OCI-LY7 (cell line): ENCODE measurements around the gene FN3KRP. TPM values are rescaled to one million over a fixed set of nuclear protein-coding genes. Genes with fewer than 3 reads are reported as not detected.

Experiments
- BruUV-seq: library from RNA; stranded (reverse); fragments of 400-500 nt; replicated peaks from 2 replicates; lab custom pipeline; 2021; lab: Mats Ljungman, UMichigan
- CTCF ChIA-PET: fragments of 300-600 bp; sonication (Branson Sonifier 250); formaldehyde crosslinking; loops from one replicate; lab custom pipeline; 2022; ENCODE audit warnings: antibody characterized with exemption; ENCODE audit not compliant: unreplicated experiment; lab: Charles Lee
- POLR2A ChIA-PET: fragments of 300-600 bp; sonication (Branson Sonifier 250); formaldehyde crosslinking; loops from one replicate; lab custom pipeline; 2022; ENCODE audit warnings: antibody characterized with exemption; lab: Charles Lee
- DNase-seq: peaks from one replicate; pipeline ENCODE4 v3.0.0-alpha.2; 2015; ENCODE audit warnings: low spot score
- H2AFZ ChIP-seq: fragments of 200-600 bp; sonication (generic), shearing (Covaris generic); 2 replicates; pipeline ENCODE4 v1.6.1; 2014; ENCODE audit warnings: mild to moderate bottlenecking, antibody characterized with exemption, low read length, moderate library complexity
- H3K27ac ChIP-seq: fragments of 200-600 bp; sonication (generic); 2 replicates; pipeline ENCODE4 v1.5.1; 2014; ENCODE audit warnings: mixed run types, low read depth, mild to moderate bottlenecking, moderate library complexity, low read length, inconsistent platforms; ENCODE audit not compliant: poor library complexity, severe bottlenecking
- H3K36me3 ChIP-seq: fragments of 200-600 bp; sonication (generic); 2 replicates; pipeline ENCODE4 v1.6.1; 2014; ENCODE audit warnings: mild to moderate bottlenecking, antibody characterized with exemption, low read length, moderate library complexity, mixed read lengths; ENCODE audit not compliant: insufficient read depth
- H3K4me1 ChIP-seq: fragments of 200-600 bp; sonication (generic); 2 replicates; pipeline ENCODE4 v1.5.1; 2014; ENCODE audit warnings: mild to moderate bottlenecking, low read length; ENCODE audit not compliant: insufficient read depth, poor library complexity, severe bottlenecking
- H3K4me2 ChIP-seq: fragments of 200-600 bp; sonication (generic); 2 replicates; pipeline ENCODE4 v1.6.1; 2014; ENCODE audit warnings: mild to moderate bottlenecking, low read length
- H3K4me3 ChIP-seq: fragments of 200-600 bp; sonication (generic); 2 replicates; pipeline ENCODE4 v1.5.1; 2014; ENCODE audit warnings: mild to moderate bottlenecking, low read depth, low read length; ENCODE audit not compliant: poor library complexity, severe bottlenecking
- H3K79me2 ChIP-seq: fragments of 200-600 bp; sonication (generic); 2 replicates; pipeline ENCODE4 v1.6.1; 2016; ENCODE audit warnings: low read depth, mild to moderate bottlenecking, low read length, moderate library complexity, mixed read lengths; ENCODE audit not compliant: insufficient read depth
- H3K9me2 ChIP-seq: fragments of 200-600 bp; sonication (generic); 2 replicates; pipeline ENCODE4 v1.6.1; 2016; ENCODE audit warnings: mild to moderate bottlenecking, low read length, mixed read lengths; ENCODE audit not compliant: insufficient read depth
- H3K9me3 ChIP-seq: fragments of 200-600 bp; sonication (generic); 2 replicates; pipeline ENCODE4 v1.6.1; 2014; ENCODE audit warnings: mild to moderate bottlenecking, mixed run types, low read length, mixed read lengths
- H4K20me1 ChIP-seq: fragments of 200-600 bp; sonication (generic); 2 replicates; pipeline ENCODE4 v1.6.1; 2014; ENCODE audit warnings: mild to moderate bottlenecking, antibody characterized with exemption, low read length, moderate library complexity, mixed read lengths; ENCODE audit not compliant: insufficient read depth
- CTCF ChIP-seq: fragments of 200-600 bp; sonication (generic); conservative IDR thresholded peaks from 2 replicates; pipeline ENCODE4 v1.5.1; 2014; ENCODE audit warnings: mild to moderate bottlenecking, antibody characterized with exemption, low read length, moderate library complexity, mixed read lengths
- EZH2phosphoT487 ChIP-seq: fragments of 200-600 bp; sonication (generic); IDR thresholded peaks from 2 replicates; pipeline ENCODE4 v1.6.1; 2018; ENCODE audit warnings: low read depth, borderline replicate concordance, mild to moderate bottlenecking, mixed run types, antibody characterized with exemption, low read length, moderate library complexity, mixed read lengths
- intact Hi-C: fragments of 100-400 bp; cut with micrococcal nuclease; formaldehyde crosslinking; loops from one replicate; pipeline ENCODE4 v1.10.0; 2022; ENCODE audit not compliant: unreplicated experiment
- total RNA-seq, 2 experiments: library from RNA; depleted of rRNA in 1 of 2; stranded (reverse); fragments of >200 nt in 1 of 2; shearing (Covaris generic) in 1 of 2; gene quantifications; 2 replicates each; pipeline ENCODE4 v1.2.3, GENCODE V29; 2014 to 2022

The FN3KRP gene
- total RNA-seq, 2 experiments from 2014 or later, result 52.1 to 91.8 TPM

GRCh38 chr17:82699551-82699950 is 17.0 kb upstream of the FN3KRP start:
- CTCF ChIA-PET, result no interaction called here
- no peak overlapping the region for H3K4me3 ChIP-seq
- POLR2A ChIA-PET, result no interaction called here

GRCh38 chr17:82702231-82702927 is 14.1 kb upstream of the FN3KRP start:
- H3K4me2 ChIP-seq, result no peak overlapping the region
- BruUV-seq, result no TSS peak
- intact Hi-C loops, result no loop called here
- peaks cover 10% of the 10 kb centered on the region for H3K4me1 ChIP-seq
- DNase-seq, result no peak
- H3K79me2 ChIP-seq, result no peaks in the 10 kb centered on the region
- TF ChIP-seq EZH2phosphoT487, result no peak
- no peak for TF ChIP-seq CTCF
- H2AFZ ChIP-seq, result no peak overlapping the region
- H3K9me2 ChIP-seq, result no peaks in the 10 kb centered on the region
- ChIA-PET CTCF (no interaction called here), POLR2A (interaction anchor here (1.2 kb wide), 1 partner anchor 23 kb away, joined by 3 read pairs; no protein-coding TSS in a partner anchor)
- no peaks in the 10 kb centered on the region for H3K36me3 ChIP-seq
- H3K4me3 ChIP-seq, result no peak overlapping the region
- H4K20me1 ChIP-seq, result no peaks in the 10 kb centered on the region
- H3K9me3 ChIP-seq, result no peaks in the 10 kb centered on the region
- no peak overlapping the region for H3K27ac ChIP-seq

More at GRCh38 chr17:82699551-82699950, 17.0 kb upstream of the FN3KRP start:
- Histone ChIP-seq H2AFZ (no peak overlapping the region), H3K9me3 (peaks cover 11% of the 10 kb centered on the region), H3K27ac (no peak overlapping the region), H3K4me2 (no peak overlapping the region), H4K20me1 (no peaks in the 10 kb centered on the region), H3K4me1 (peaks cover 7% of the 10 kb centered on the region), H3K79me2 (no peaks in the 10 kb centered on the region), H3K9me2 (no peaks in the 10 kb centered on the region), H3K36me3 (no peaks in the 10 kb centered on the region; the same call in 1 of the 2 replicates)
- no TSS peak for BruUV-seq
- no peak for DNase-seq
- TF ChIP-seq CTCF (no peak), EZH2phosphoT487 (no peak)
- intact Hi-C loops, result no loop called here

- no peak overlapping the region for H3K4me2 ChIP-seq
- no peak overlapping the region for H3K27ac ChIP-seq
- H3K36me3 ChIP-seq, result no peaks in the 10 kb centered on the region
- H2AFZ ChIP-seq, result no peak overlapping the region
- peaks cover 11% of the 10 kb centered on the region for H3K4me1 ChIP-seq
- H3K79me2 ChIP-seq, result no peaks in the 10 kb centered on the region
- intact Hi-C loops, result no loop called here
- BruUV-seq, result no TSS peak
- no peak for DNase-seq
- H3K9me2 ChIP-seq, result no peaks in the 10 kb centered on the region
- no peaks in the 10 kb centered on the region for H4K20me1 ChIP-seq
- no peak for TF ChIP-seq CTCF
- no peak for TF ChIP-seq EZH2phosphoT487
- no peak overlapping the region for H3K4me3 ChIP-seq
- no peaks in the 10 kb centered on the region for H3K9me3 ChIP-seq
- POLR2A ChIA-PET, result no interaction called here
- CTCF ChIA-PET, result no interaction called here
Measured at GRCh38 chr17:82703036-82703745, 13.3 kb upstream of the FN3KRP start.
